Adrenal gland (tissue), 5 donors: ENCODE measurements around the gene KIF5B.

Experiments
- POLR2A ChIP-seq, 2 donors: fragments of 450-650 bp; IDR thresholded peaks; one replicate each; pipeline ENCODE4 v1.6.1; 2017; ENCODE audit warnings: antibody characterized with exemption in 2 of 2, mild to moderate bottlenecking in 2 of 2, moderate library complexity in 1 of 2
- TF ChIP-seq, protein P1 (sequence below), 6 experiments: fragments of 450-650 bp in 4 of 6; fragments of 200-600 bp in 2 of 6; sonication (generic) in 1 of 6; IDR thresholded peaks; 1 replicate in 5 of 6; 2 replicates in 1 of 6; pipeline versions ENCODE4 v1.5.1 to v1.8.0; 2016 to 2021; ENCODE audit warnings: antibody characterized with exemption in 6 of 6, mild to moderate bottlenecking in 2 of 6, moderate library complexity in 1 of 6
- donor health status: DM: no; HTN: no; CAD: no.

DNA sequence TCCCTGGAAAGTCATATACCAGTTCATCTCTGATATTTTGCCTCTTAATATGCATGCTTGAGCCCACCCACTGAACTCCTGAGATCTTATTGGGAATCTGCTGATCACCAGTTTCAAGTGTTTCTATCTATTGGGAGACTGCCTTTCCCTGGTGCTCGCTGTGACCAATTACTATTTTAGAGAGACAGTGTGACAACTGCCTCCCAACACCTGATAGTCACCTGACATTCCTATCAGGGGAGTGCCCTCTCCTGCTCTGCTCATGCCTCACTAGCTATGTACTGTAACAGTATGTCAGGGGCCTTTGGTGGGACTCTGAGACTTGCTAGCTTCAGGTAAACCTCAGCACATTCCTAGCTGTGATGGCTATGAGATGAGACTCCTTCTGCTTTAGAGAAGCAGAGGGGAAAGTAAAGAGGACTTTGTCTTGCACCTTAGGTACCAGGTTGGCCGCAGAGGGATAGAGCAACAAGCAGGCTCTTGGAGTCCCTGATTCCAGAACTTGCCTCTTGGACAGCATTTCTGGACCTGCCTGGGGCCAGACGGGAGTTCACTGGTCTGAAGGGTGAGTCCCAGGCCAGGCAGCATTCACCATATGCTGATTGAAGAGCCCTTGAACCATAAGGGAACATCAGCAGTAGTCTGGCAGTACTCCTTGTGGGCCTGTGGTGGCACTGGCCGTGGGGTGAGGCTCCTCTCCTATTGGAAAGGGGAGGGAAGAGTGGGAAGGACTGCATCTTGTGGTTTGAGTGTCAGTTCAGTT, 93.2 kb downstream of the KIF5B start:
- TF ChIP-seq, protein P1, sequence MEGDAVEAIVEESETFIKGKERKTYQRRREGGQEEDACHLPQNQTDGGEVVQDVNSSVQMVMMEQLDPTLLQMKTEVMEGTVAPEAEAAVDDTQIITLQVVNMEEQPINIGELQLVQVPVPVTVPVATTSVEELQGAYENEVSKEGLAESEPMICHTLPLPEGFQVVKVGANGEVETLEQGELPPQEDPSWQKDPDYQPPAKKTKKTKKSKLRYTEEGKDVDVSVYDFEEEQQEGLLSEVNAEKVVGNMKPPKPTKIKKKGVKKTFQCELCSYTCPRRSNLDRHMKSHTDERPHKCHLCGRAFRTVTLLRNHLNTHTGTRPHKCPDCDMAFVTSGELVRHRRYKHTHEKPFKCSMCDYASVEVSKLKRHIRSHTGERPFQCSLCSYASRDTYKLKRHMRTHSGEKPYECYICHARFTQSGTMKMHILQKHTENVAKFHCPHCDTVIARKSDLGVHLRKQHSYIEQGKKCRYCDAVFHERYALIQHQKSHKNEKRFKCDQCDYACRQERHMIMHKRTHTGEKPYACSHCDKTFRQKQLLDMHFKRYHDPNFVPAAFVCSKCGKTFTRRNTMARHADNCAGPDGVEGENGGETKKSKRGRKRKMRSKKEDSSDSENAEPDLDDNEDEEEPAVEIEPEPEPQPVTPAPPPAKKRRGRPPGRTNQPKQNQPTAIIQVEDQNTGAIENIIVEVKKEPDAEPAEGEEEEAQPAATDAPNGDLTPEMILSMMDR (IDR thresholded peaks at IDR 0.05) = no peak
- TF ChIP-seq POLR2A (IDR thresholded peaks at IDR 0.05) = no peak
